K562 (cell line): ENCODE data around the gene PGAM2. TPM values are rescaled to one million over a fixed set of nuclear protein-coding genes. Genes with fewer than 3 reads are reported as not detected.

Experiments used
- ATF7 ChIP-seq: fragments of 450-650 bp; IDR thresholded peaks from 2 replicates; pipeline ENCODE4 v1.7.1; 2014; ENCODE audit warnings: mild to moderate bottlenecking, moderate library complexity
- ETV5 ChIP-seq: sonication (generic); formaldehyde crosslinking; IDR thresholded peaks from 2 replicates; pipeline ENCODE4 v1.4.0; 2020; ENCODE audit warnings: low read depth, mild to moderate bottlenecking, missing genetic modification reagents
- FOXA1 ChIP-seq: fragments of 450-650 bp; IDR thresholded peaks from 2 replicates; pipeline ENCODE4 v1.6.1; 2016; ENCODE audit warnings: mild to moderate bottlenecking, borderline replicate concordance
- GABPA ChIP-seq: fragments of 200-800 bp; sonication (Bioruptor generic); conservative IDR thresholded peaks from 2 replicates; pipeline ENCODE4 v1.6.1; 2016; ENCODE audit warnings: low read depth, missing genetic modification characterization, missing compliant biosample characterization
- HDGF ChIP-seq: fragments of 450-650 bp; IDR thresholded peaks from 2 replicates; pipeline ENCODE4 v1.6.1; 2016
- HIVEP1 ChIP-seq: fragments of 250-450 bp; sonication (Bioruptor Pico); IDR thresholded peaks from 2 replicates; pipeline ENCODE4 v1.4.0; 2020; ENCODE audit warnings: mild to moderate bottlenecking
- HNRNPH1 ChIP-seq: fragments of 200-400 bp; formaldehyde crosslinking; optimal IDR thresholded peaks from 2 replicates; pipeline ENCODE3; 2017; ENCODE audit warnings: low read depth, mild to moderate bottlenecking, low read length, moderate library complexity
- KDM1A ChIP-seq, 2 experiments: fragments of 450-650 bp; IDR thresholded peaks; 2 replicates each; pipeline ENCODE4 v1.6.1; 2016; ENCODE audit warnings: mild to moderate bottlenecking in 2 of 2
- NCOA1 ChIP-seq: fragments of 450-650 bp; IDR thresholded peaks from 2 replicates; pipeline ENCODE4 v1.6.1; 2016; ENCODE audit warnings: low read depth
- NR2C1 ChIP-seq, 2 experiments: fragments of 450-650 bp; IDR thresholded peaks; 2 replicates each; pipeline ENCODE4 v1.6.1; 2017; ENCODE audit warnings: mild to moderate bottlenecking in 2 of 2, antibody characterized with exemption in 1 of 2, inconsistent platforms in 1 of 2, missing compliant biosample characterization in 1 of 2, missing genetic modification characterization in 1 of 2
- PKNOX1 ChIP-seq: fragments of 450-650 bp; IDR thresholded peaks from 2 replicates; pipeline ENCODE4 v1.6.1; 2016
- POLR2AphosphoS5 ChIP-seq: IDR thresholded peaks from 2 replicates; pipeline ENCODE4 v1.6.1; 2011; ENCODE audit warnings: mild to moderate bottlenecking, low read depth, low read length, moderate library complexity; ENCODE audit not compliant: control insufficient read depth, insufficient read depth
- RBM15 ChIP-seq: fragments of 200-400 bp; formaldehyde crosslinking; IDR thresholded peaks from 2 replicates; pipeline ENCODE4 v1.6.1; 2018; ENCODE audit warnings: mild to moderate bottlenecking, low read length, moderate library complexity; ENCODE audit not compliant: insufficient read depth
- SAP30 ChIP-seq: fragments of 200-600 bp; sonication (generic); IDR thresholded peaks from 2 replicates; pipeline ENCODE4 v1.6.1; 2012; ENCODE audit warnings: borderline replicate concordance, low read depth, mild to moderate bottlenecking, moderate library complexity, low read length, control low read depth, inconsistent platforms; ENCODE audit not compliant: insufficient read depth, poor library complexity, severe bottlenecking
- TBL1XR1 ChIP-seq, 2 experiments: IDR thresholded peaks; 2 replicates each; pipeline ENCODE4 v1.6.1; 2012; ENCODE audit warnings: improper control_type of control experiment in 2 of 2, low read length in 2 of 2, mild to moderate bottlenecking in 1 of 2
- TBP ChIP-seq: optimal IDR thresholded peaks from 2 replicates; pipeline ENCODE3; 2011; ENCODE audit warnings: low read depth, low read length, improper control_type of control experiment
- ZNF316 ChIP-seq: fragments of 450-650 bp; IDR thresholded peaks from 2 replicates; pipeline ENCODE4 v1.6.1; 2016
- ZNF431 ChIP-seq: sonication (generic); formaldehyde crosslinking; IDR thresholded peaks from 2 replicates; pipeline ENCODE4 v1.8.0; 2022; ENCODE audit warnings: mild to moderate bottlenecking, missing genetic modification reagents
- polyA plus RNA-seq, 8 experiments: library from polyadenylated mRNA; depleted of rRNA in 4 of 8; stranded (reverse) in 5 of 8; unstranded in 3 of 8; fragments of >200 nt; fragmentation: Nextera tagmentation in 2 of 8; fragmentation: Illumina TruSeq in 1 of 8; extraction: Ambion mirVana in 2 of 8; extraction: Trizol in 1 of 8; gene quantifications; 2 replicates each; pipeline versions ENCODE4 v1.2.1 to v1.2.3, GENCODE V29; 2011 to 2014; ENCODE audit warnings: inconsistent platforms in 1 of 8, missing spikeins in 1 of 8
- total RNA-seq, 7 experiments: library from RNA; depleted of rRNA in 6 of 7; stranded (reverse); fragments of >200 nt in 6 of 7; fragmentation: Illumina TruSeq in 2 of 7; extraction: Trizol in 2 of 7; gene quantifications; 2 replicates each; pipeline versions ENCODE4 v1.2.1 to v1.2.3, GENCODE V29; 2011 to 2021; ENCODE audit warnings: low replicate concordance in 1 of 7
- TF ChIP-seq, protein P1 (sequence below), 2 experiments: IDR thresholded peaks in 1 of 2; conservative IDR thresholded peaks in 1 of 2; 2 replicates each; pipeline ENCODE4 v1.6.1; 2016; ENCODE audit warnings: low read depth in 2 of 2, mild to moderate bottlenecking in 1 of 2, missing compliant biosample characterization in 1 of 2, missing genetic modification characterization in 1 of 2, moderate library complexity in 1 of 2

Gene PGAM2
- total and polyA plus RNA-seq, 9 of the 15 experiments (the other 6 are each of a cell fraction or from before 2014, with no cell fraction given): not detected

GRCh38 chr7:44046321-44047061 is 18.9 kb downstream of the PGAM2 start (continued):
- TF ChIP-seq, protein P1, sequence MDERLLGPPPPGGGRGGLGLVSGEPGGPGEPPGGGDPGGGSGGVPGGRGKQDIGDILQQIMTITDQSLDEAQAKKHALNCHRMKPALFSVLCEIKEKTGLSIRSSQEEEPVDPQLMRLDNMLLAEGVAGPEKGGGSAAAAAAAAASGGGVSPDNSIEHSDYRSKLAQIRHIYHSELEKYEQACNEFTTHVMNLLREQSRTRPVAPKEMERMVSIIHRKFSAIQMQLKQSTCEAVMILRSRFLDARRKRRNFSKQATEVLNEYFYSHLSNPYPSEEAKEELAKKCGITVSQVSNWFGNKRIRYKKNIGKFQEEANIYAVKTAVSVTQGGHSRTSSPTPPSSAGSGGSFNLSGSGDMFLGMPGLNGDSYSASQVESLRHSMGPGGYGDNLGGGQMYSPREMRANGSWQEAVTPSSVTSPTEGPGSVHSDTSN (CRISPR knock-in tag; IDR thresholded peaks at IDR 0.05; ENCODE audit: low read depth): no peak
- TF ChIP-seq, protein P1 (tag; conservative IDR thresholded peaks at IDR 0.05; ENCODE audit: low read depth): 0 out of 2 replicates have a peak, but pooled peaks have one; percentile 23
- TF ChIP-seq ATF7 (no peak), ZNF316 (peak; percentile 27), FOXA1 (no peak), HDGF (no peak), ETV5 (CRISPR knock-in tag) (no peak), GABPA (tag) (0 out of 2 replicates have a peak, but pooled peaks have one; percentile 30), PKNOX1 (peak; percentile 66; the same call in 1 of the 2 replicates), ZNF431 (no peak), POLR2AphosphoS5 (peak; percentile 15; the same call in 1 of the 2 replicates), RBM15 (no peak), SAP30 (no peak), NR2C1 (IDR thresholded peaks at IDR 0.05) (no peak), NR2C1 (tag; IDR thresholded peaks at IDR 0.05) (no peak), TBP (no peak), NCOA1 (no peak), HNRNPH1 (no peak), TBL1XR1 (IDR thresholded peaks at IDR 0.05; ENCODE audit: low read length in 2 of 2) (no peak), HIVEP1 (CRISPR knock-in tag) (no peak), KDM1A (IDR thresholded peaks at IDR 0.05) (no peak)
